ENCODE data around the gene CRIM1.

- TF ChIP-seq CTCF (IDR thresholded peaks at IDR 0.05) (no peak), POLR2A (IDR thresholded peaks at IDR 0.05) (no peak), POLR2AphosphoS5 (IDR thresholded peaks at IDR 0.05) (no peak)
Measured at GRCh38 chr2:36387258-36387916, 31.8 kb downstream of the CRIM1 start.

Data from upper lobe of left lung (tissue), 4 donors.